ENCODE data around the gene ZNF844.
"Not testable (repeated sequence)": the region's sequence is repeated elsewhere in the genome, so short reads cannot be mapped to it uniquely, and the experiment has no call there.

The ZNF844 gene

GRCh38 chr19:12092956-12093355 lies 28.4 kb downstream of the ZNF844 start:
- DNase-seq: no peak

- DNase-seq: peak; percentile 43
Observed at GRCh38 chr19:12093777-12094176, 29.2 kb downstream of the ZNF844 start.

GRCh38 chr19:12095111-12095790 lies 30.7 kb downstream of the ZNF844 start:
- DNase-seq: no peak

GRCh38 chr19:12098040-12098439 lies 33.5 kb downstream of the ZNF844 start:
- peak; percentile 44 for DNase-seq

DNA sequence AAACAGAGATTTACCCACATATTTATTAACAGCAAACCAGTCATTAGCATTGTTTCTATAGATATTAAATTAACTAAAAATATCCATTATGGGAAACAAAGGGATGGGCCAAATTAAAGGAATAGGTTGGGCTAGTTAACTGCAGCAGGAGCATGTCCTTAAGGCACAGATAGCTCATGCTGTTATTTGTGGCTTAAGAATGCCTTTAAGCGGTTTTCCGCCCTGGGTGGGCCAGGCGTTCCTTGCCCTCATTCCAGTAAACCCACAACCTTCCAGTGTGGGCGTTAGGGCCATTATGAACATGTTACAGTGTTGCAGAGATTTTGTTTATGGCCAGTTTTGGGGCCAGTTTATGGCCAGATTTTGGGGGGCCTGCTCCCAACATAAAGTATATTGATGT lies 39.4 kb downstream of the ZNF844 start:
- not testable (repeated sequence) for DNase-seq

GRCh38 chr19:12111176-12111575 lies 46.6 kb downstream of the ZNF844 start:
- DNase-seq: no peak

- no peak for DNase-seq
Observed at GRCh38 chr19:12111943-12112637, 47.6 kb downstream of the ZNF844 start.

GRCh38 chr19:12112701-12113100 lies 48.2 kb downstream of the ZNF844 start:
- no peak for DNase-seq

- DNase-seq: no peak
Observed at GRCh38 chr19:12113121-12113520, 48.6 kb downstream of the ZNF844 start.

DNA sequence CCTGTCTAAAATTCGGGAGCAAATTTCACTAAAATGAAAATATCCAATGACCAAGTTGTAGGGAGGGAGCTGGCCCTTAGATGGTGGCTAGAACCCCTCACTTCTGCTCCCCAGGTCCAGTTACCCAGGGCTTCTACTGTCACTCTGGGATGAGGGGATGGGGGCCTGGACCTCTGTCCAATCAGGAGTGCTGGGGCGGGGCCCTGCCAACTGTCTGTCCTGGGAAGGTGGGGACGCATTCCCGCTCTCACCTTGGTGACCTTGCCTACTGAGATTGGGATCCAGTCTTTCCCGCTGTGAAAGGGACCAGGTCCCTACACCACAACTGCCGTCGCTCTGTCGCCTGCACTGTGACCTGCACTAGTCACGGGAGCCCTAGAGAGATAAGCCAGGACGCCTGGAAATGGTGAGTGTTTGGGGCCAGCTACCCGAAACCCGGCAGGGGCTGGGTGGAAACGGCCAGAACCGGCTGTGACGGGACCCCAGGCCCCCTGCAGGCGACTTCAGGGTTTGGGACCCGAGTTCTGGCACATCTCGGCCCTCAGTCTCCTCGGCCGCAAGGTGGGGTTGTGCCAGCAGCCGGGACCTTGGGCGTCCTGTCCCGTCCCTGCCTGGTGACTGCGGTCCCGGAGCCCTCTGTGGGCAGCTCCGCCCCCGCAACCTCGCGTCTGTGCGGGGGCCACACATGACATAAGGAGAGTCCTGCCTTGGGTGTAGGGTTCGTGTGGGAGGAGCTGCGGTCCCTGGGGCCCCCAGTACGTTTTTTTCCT lies 52.9 kb downstream of the ZNF844 start:
- no peak for DNase-seq

DNA sequence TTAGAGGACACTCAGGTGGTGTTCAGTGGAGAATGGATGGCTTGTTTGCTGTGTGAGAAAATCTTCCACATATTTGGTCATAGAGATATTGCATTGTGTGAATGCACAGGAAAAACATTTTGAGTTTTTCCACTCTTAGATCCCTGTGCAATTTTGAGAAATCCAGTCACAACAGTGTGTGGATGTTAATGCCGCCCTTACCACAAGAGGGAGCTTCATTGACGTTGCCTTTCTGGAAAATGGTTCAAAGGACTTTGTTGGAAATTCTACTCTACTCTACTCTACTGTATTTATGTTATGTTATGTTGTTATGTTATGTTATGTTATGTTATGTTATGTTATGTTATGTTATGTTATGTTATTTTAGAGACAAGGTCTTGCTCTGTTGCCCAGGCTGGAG lies 62.2 kb downstream of the ZNF844 start:
- peak; percentile 19 for DNase-seq

Data from inflammatory macrophage treated with lipopolysaccharide for 4 hours (primary cell).